ENCODE measurements around the gene STK32C.

STK32C gene

GRCh38 chr10:132175907-132176581 lies 131.7 kb downstream of the STK32C start:
- DNase-seq (ENCODE audit: low read depth), result peak; percentile 17
- no peak overlapping the region for H3K4me3 ChIP-seq (replicated peaks; ENCODE audit: low read depth, low read length)
- TF ChIP-seq, protein P1, sequence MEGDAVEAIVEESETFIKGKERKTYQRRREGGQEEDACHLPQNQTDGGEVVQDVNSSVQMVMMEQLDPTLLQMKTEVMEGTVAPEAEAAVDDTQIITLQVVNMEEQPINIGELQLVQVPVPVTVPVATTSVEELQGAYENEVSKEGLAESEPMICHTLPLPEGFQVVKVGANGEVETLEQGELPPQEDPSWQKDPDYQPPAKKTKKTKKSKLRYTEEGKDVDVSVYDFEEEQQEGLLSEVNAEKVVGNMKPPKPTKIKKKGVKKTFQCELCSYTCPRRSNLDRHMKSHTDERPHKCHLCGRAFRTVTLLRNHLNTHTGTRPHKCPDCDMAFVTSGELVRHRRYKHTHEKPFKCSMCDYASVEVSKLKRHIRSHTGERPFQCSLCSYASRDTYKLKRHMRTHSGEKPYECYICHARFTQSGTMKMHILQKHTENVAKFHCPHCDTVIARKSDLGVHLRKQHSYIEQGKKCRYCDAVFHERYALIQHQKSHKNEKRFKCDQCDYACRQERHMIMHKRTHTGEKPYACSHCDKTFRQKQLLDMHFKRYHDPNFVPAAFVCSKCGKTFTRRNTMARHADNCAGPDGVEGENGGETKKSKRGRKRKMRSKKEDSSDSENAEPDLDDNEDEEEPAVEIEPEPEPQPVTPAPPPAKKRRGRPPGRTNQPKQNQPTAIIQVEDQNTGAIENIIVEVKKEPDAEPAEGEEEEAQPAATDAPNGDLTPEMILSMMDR (IDR thresholded peaks at IDR 0.05; ENCODE audit: low read length, missing control alignments), result no peak

GRCh38 chr10:132175408-132175807 lies 132.3 kb downstream of the STK32C start:
- TF ChIP-seq, protein P1 (IDR thresholded peaks at IDR 0.05; ENCODE audit: low read length, missing control alignments), result no peak
- H3K4me3 ChIP-seq (replicated peaks; ENCODE audit: low read depth, low read length), result no peak overlapping the region
- no peak for DNase-seq (ENCODE audit: low read depth)

DNA sequence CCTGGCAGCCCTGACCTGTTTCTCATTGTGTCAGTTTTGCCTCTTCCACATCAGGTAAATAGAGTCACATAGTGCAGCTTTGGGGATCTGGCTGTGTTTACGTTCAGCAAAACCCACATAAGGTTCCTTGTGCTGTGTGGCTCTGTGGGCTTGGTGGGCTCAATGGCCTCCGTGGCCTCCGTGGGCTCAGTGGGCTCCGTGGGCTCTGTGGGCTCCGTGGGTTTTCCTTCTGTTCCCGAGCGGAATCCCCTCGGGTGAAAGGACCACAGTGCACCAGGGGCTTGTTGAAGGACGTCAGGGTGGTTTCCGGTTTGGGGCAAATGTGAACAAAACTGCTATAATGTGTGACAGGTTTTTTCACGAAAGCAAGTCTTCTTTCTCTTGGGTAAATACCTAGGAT lies 133.5 kb downstream of the STK32C start:
- no peak for DNase-seq (ENCODE audit: low read depth)
- H3K4me3 ChIP-seq (replicated peaks; ENCODE audit: low read depth, low read length), result no peak overlapping the region
- TF ChIP-seq, protein P1 (IDR thresholded peaks at IDR 0.05; ENCODE audit: low read length, missing control alignments), result no peak

DNA sequence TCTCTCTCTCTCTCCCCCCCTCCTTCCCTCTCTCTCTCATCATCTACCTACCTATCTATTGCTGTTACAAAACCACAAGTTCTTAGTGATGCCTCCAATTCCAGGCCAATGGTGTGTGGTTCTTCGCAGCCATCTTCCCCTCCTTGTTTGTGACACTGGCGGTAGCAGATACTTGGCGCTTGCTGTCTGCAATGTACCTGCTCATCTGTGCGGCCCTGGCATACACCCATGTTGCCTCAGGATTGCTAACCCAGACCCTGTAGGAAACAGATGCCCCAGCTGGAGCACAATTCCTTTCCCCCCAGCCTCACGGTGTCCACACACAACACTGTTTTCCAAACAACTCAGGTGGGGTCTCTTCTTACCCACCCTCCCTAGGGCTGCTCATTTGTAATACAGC lies 134.6 kb downstream of the STK32C start:
- TF ChIP-seq, protein P1 (IDR thresholded peaks at IDR 0.05; ENCODE audit: low read length, missing control alignments), result no peak
- H3K4me3 ChIP-seq (replicated peaks; ENCODE audit: low read depth, low read length), result no peak overlapping the region
- DNase-seq (ENCODE audit: low read depth), result no peak

- TF ChIP-seq, protein P1 (IDR thresholded peaks at IDR 0.05; ENCODE audit: low read length, missing control alignments), result no peak
- no peak for DNase-seq (ENCODE audit: low read depth)
- H3K4me3 ChIP-seq (replicated peaks; ENCODE audit: low read depth, low read length), result no peak overlapping the region
Measured at GRCh38 chr10:132172091-132173066, 135.4 kb downstream of the STK32C start.

DNA sequence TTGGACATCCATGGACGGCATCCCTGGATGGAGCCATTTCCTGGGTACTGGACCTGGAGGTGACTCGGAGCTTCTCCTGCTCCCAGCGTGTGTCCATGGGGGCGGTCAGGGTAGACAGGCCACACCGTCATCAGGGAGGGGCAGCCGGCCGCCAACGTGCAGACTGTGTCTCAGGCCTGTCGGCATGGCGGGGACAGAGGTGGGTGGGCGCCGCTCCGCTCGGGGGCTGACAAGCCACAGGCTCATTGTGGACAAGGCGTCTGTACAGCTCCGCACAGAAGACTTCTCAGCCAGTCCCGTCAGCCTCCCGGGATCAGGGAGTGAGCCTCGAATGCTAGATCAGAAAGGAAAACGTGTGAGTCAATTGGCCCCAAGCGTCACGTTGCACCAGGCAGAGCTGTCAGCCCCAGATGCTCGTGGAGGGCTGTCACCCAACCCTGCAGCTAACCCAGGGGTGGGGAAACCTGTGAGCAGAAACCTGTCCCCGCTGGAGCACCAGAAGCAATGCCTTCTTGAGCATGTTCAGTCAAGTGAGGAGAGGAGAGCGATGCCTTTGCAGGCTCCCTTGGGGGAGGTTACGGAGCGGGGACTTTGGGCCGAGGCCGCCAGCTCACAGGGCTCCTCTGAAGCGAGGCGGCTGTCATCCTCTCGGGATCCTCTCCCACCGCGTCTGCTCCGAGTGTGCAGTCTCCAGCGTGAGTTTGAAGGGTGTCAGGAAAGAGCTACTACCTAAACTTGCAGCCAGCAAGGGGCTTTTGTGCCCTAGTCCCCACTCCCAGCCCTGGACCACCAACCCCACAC lies 137.0 kb downstream of the STK32C start:
- TF ChIP-seq, protein P1 (IDR thresholded peaks at IDR 0.05; ENCODE audit: low read length, missing control alignments), result no peak
- no peak for DNase-seq (ENCODE audit: low read depth)
- H3K4me3 ChIP-seq (replicated peaks; ENCODE audit: low read depth, low read length), result no peak overlapping the region

Data from fibroblast of pulmonary artery (primary cell).